Activated naive CD4-positive, alpha-beta T cell (primary cell): ENCODE results near the gene ZNF664.
"Not testable (repeated sequence)": the region's sequence is repeated elsewhere in the genome, so short reads cannot be mapped to it uniquely, and the experiment has no call there.

Source experiments
- DNase-seq, 4 experiments: peaks; one replicate each; lab custom pipeline; 2025; lab: John Stamatoyannopoulos, UW

ZNF664 gene

GRCh38 chr12:123941624-123942237, 31.3 kb upstream of the ZNF664 start:
- no peak for DNase-seq

- no peak for DNase-seq
Measured at GRCh38 chr12:123942238-123942653, 30.8 kb upstream of the ZNF664 start.

- DNase-seq, result no peak
Measured at GRCh38 chr12:123942911-123943648, 29.9 kb upstream of the ZNF664 start.

- DNase-seq, result no peak
Measured at GRCh38 chr12:123943816-123944215, 29.2 kb upstream of the ZNF664 start.

- no peak for DNase-seq
Measured at GRCh38 chr12:123944696-123945095, 28.3 kb upstream of the ZNF664 start.

DNA sequence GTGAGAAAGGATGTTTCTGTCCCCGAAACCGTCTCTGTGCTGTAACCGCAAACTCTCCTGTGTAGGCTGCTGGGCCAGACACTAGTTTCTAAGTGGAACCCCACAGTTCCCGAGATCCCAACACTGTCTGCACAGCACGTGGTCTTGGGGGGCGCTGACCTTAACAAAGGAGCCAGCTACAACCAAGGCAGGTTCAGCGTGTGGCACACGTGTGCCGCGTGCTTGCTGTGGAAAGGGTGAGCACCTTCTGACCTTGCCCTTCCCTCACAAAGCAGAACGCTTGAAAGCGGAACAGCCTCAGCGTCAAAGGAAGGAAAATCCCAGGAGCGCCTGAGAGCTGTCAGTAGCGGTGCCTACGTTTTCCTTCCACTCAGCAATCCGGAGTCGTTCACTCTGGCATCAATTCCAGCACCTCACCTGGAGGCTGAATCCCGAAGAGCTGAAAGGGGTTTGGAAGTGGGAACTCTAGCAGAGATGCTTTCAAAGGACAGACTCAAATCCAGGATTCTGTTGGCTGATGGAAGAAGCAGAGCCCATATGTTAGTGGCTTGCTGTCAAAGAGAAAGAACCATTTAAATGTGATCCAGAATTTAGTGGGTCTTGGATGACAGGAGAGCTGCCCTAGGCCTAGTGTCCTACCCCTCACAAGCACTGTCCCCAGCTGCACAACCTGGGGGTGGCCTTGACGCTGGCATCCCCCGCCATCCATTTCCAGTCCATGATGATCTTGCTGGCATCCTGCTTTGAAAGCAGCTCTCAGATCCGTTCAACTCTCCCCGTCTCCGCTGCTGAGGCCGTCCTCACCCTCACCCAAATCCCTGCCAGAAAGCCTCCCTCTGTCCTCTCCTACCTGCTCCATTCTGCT, 27.5 kb upstream of the ZNF664 start:
- no peak for DNase-seq

- DNase-seq, result no peak
Measured at GRCh38 chr12:123946152-123946515, 26.9 kb upstream of the ZNF664 start.

DNA sequence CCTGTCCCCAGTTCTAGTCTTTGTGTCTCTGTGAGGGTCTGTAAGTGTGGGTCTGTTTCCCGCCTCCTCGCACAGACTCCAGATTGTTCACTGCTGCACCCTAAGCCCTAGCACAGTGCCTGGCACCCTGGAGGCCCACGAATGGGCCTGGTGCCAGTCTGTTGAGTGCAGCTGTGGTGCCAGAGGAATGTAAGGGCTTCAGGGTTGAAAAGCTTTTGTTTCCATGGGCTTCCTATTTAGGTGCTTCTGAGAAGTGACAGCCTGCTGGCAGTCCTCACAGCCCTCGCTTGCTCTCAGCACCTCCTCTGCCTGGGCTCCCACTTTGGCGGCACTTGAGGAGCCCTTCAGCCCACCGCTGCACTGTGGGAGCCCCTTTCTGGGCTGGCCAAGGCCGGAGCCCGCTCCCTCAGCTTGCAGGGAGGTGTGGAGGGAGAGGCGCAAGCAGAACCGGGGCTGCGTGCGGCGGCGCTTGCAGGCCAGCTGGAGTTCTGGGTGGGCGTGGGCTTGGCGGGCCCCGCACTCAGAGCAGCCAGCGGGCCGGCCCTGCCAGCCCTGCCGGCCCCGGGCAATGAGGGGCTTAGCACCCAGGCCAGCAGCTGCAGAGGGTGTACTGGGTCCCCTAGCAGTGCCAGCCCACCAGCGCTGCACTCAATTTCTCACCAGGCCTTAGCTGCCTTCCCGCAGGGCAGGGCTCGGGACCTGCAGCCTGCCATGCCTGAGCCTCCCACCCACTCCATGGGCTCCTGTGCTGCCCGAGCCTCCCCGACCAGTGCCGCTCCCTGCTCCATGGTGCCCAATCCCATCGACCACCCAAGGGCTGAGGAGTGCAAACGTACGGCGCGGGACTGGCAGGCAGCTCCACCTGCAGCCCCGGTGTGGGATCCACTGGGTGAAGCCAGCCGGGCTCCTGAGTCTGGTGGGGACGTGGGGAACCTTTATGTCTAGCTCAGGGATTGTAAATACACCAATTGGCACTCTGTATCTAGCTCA, 26.2 kb upstream of the ZNF664 start:
- not testable (repeated sequence) for DNase-seq

DNA sequence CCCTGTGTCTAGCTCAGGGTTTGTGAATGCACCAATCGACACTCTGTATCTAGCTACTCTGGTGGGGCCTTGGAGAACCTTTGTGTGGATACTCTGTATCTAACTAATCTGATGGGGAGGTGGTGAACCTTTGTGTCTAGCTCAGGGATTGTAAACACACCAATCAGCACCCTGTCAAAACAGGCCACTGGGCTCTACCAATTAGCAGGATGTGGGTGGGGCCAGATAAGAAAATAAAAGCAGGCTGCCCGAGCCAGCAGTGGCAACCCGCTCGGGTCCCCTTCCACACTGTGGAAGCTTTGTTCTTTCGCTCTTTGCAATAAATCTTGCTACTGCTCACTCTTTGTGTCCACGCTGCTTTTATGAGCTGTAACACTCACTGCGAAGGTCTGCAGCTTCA, 25.5 kb upstream of the ZNF664 start:
- DNase-seq, result not testable (repeated sequence)

GRCh38 chr12:123948401-123948795, 24.6 kb upstream of the ZNF664 start:
- no peak for DNase-seq

DNA sequence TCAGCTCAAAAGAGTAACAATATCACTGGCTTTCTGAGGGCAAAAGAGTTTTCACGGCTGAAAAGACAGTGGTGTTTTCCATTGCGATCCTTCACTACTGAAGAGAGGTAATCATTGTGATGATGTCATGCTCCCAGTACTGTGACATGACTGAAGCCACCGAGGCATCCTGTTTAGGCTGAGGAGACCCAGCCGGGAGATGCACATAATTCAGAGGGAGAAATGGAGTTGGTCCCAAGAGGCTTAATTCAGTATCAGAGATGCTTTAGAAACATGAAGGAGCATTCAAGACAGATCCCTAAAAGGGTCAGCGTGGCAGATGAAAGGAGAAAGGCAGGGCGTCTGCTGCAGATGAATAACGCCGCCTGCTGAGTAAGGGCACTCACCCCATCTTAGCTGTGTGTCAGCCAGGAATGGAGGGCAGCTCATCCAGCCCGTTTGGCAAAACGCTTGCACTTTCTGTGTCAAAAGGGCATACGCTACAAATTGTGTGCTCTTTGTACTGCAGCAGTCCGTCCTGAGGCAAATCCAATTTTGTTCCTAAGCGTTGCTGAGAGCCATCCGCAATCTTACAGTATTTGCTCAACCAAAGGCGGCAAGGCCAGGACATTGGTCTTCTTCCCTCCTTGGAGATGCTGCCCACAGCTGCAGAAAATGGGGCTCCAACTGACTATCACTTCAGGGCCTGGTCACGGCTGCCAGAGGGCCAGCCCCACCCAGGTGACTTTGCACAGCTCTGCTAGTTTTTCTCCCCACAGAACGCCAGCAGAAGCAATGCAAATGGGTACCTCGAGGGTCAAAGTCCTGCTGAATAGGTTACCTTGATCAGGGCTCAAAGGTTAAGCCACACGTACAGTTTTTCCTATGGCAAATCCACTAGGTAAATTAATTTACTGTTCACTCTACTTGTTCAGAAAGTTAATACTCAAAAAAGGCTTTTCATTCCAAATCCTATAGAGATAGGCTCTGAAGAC, 23.9 kb upstream of the ZNF664 start:
- no peak for DNase-seq

DNA sequence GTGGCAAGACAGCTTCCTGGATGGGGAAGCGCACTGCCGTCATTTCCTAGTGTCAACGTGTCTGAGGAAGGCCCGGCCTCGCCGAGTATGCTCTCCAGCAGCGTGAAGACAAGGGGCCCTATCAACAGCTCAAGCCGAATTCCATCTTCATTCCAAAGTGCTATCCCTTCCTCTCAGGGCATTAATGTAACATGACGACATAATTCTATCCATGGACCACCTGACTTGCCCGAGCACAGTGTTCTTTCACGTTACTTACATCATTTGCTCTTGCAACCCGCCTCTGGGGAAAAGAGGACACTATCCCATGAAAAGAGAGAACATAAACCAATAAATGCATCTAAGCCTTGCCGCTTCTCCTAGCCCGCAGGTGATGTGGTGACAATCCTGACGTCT, 23.2 kb upstream of the ZNF664 start:
- no peak for DNase-seq

GRCh38 chr12:123950476-123951349, 22.3 kb upstream of the ZNF664 start:
- no peak for DNase-seq

DNA sequence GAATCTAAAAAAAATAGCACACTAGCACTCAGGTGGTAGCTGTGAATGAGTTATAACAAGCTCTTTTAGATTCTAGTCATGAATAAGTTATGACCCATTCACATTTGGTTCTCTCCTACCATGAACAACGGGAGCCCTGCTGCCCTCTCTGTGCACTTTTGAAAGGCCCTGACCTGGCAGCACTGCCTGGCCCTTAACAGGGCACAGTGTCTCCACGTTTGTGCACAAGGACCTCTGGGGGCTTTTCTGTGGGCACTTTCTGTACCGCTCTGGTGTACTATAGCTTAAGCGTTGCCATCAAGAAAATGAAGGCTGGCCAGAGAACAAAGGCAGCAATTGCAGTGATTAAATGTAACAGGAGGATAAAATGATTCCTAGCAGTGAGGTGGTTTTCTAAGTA, 21.5 kb upstream of the ZNF664 start:
- no peak for DNase-seq

DNA sequence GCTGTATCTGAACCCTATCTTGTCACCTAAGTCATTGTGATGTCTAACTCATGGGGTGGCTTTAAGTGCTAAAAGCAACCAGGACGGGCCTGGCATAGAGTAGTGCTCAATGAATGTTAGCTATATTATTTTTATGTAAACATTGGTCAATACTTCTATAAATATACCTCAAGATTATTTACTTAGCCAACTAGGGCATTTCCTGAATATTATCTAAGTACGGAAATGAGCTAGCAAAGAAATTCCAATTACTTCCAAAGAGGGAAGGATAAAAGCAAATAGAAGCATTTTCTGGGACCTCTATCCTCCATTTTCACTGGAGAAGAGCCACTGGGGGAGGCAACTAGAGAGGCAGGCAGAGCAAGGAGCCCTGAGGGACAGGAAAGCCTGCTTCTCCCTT, 21.0 kb upstream of the ZNF664 start:
- DNase-seq, result no peak

DNA sequence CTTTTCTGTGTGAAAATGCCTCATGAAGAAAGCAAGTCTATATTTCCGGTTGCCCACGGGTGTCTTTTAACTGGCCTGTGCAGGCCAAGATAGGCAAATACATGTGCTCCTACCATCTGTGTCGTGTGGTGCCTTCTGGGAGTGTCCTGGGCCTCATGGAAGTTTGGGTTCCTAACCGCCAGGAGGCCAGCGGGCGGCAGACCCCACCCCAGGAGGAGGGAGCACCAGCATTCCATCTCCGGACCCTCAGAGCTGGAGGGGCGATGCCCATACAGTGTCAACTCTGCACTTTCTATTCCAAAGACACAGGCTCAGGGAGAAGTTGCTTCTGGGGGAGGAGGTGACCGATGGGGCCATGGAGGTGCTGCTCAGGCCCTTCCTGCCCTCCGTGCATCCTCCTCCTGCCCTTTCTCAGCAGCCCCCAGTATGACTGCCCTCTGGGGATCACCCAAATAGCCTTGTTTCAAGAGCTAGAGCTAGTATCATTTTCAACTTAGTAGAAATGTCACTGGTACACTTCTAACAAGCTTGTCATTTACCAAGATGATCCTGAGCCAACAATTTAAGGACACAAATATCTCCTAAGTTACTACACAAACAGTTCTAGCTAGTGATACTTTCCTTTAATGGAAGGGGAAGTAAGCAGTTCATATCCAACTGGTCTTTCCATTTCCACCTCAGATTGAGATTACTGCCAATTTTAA, 18.2 kb upstream of the ZNF664 start:
- DNase-seq, result no peak

DNA sequence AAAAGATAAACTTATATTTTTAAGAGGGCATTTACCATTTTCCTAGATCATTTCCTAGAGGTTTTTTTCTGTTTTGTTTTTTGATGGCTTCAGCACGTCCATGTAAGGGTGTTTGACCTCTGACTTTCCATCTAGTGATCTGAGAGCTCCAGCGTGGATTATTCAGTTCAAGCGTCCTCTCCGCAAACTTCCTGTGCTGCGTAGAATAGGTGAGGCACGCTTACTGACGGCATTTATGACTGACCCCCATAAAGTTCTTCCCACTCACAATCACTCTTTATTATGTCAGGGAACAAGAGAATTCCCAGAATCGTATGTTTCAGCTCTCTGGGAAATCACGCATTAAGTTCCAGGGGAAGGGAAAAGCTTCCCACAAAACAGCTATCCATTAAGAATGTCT, 16.8 kb upstream of the ZNF664 start:
- no peak for DNase-seq

DNA sequence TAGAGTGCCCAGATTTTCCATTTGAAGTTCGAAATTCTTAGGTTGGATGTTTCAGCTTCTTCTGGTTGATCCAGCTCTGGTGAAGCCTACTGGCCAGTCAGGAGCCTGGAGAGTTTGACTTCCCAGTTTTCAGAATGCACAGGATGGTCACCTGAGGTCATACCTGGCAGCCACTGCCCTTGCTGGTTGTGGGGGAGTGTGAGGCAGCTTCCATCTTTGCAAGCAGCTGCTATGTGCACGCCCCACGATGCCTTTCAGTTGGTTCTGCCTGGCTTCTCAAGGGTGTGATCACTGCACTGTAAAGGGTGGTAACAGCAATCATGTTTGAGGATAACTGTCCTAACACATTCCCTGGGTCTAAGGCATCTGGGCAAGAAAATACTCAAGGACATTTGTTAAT, 15.8 kb upstream of the ZNF664 start:
- no peak for DNase-seq

DNA sequence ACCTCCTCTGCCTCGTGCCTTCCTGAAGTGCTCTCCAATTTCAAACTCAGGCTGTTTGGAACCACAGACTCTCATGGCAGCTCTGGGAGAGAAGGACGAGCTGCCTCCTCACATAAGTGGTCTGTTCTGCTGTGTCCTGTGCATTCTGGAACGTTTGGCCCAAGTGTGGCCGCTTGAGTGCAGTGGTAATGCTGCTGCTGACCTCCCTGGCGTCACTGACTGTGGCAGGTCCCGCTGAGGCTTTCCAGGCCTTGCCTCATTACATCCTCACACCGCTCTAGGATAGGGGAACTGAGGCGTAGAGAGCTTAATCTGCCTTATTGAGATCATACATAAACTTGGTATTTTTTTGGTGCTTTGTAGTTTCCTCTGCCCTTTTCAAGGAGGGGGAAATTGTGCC, 14.6 kb upstream of the ZNF664 start:
- DNase-seq, result no peak
